ENCODE measurements around the gene CCDC117.
"Not testable (repeated sequence)": the region's sequence is repeated elsewhere in the genome, so short reads cannot be mapped to it uniquely, and the experiment has no call there.

Gene CCDC117

DNA sequence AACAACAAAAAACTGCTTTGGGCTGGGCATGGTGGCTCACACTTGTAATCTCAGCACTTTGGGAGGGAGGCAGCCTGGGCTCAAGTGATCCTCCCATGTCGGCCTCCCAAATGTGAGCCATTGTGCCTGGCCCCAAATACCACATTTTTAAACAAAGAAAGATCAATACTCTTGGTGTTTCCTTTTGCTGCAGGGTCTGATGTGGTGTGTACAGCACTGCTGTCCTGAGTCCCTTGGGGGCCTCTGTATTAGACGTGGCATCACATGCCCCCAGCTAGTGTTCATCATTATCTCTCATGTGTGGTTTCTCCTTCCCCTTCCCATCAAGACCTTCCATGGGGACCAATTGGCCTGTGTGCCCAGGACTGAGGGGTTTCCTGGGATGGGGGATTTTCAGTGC, 48.4 kb downstream of the CCDC117 start:
- H3K27ac ChIP-seq: peak overlapping the region; percentile 96
- no peak for TF ChIP-seq CTCF (conservative IDR thresholded peaks at IDR 0.05)

DNA sequence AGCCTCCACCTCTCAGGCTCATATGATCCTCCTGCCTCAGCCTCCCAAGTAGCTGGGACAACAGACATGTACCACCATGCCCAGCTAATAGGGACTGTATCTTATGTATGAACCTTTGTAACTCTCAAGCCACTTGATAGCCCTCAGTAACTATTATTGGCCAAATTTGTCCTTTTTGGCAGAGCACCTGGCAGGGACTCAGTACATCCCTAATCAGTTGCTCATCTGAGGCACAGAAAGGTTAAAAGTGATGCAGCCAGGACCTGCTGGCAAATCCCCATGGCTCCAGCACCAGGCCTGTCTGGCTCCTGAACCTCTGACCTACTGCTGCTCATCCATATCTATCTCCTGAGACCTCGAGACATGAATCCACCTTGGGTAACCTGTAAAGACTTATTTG, 49.0 kb downstream of the CCDC117 start:
- TF ChIP-seq CTCF (conservative IDR thresholded peaks at IDR 0.05): no peak
- H3K27ac ChIP-seq: peak overlapping the region; percentile 96

DNA sequence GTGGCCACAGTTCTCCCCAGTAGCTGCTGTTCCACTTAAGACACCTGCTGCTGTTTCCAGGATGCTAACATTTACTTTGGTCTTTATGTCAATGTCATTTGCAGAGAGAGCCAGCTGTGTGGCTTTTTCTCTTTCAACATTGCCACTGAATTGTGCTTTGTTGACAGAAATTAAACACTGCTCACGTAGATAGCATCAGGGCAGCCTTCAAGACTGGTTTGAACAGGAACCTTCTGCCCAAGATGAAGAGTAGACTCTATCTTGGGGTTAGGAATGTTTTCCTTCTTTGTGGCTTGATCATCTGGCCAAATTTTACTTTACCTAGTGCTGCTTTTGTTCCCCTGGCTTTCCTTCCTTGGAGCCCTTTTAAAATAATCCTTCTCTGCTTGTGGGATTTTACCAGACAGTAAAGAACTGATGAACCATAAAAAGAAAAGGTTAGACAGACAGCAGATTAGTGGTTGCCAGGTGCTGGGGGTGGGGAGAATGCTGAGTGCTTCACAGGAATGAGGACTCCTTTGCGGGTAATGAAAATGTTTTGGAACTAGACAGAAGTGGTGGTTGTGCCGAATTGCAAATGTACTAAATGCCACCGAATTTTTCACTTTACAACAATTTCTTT, 50.5 kb downstream of the CCDC117 start:
- H3K27ac ChIP-seq: peak overlapping the region; percentile 96
- no peak for TF ChIP-seq CTCF (conservative IDR thresholded peaks at IDR 0.05)

DNA sequence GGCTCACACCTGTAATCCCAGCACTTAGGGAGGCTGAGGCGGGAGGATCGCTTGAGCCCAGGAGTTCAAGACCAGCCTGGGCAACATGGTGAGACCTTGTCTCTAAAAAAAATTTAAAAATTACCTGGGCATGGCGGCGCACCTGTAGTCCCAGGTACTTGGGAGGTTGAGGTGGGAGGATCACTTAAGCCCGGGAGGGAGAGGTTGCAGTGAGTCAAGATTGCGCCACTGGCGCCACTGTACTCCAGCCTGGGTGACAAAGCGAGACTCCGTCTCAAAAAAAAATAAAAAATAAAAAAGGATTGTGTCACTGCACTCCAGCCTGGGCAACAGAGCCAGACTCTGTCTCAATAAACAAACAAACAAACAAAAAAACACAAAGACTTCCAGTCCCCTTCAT, 52.0 kb downstream of the CCDC117 start:
- H3K27ac ChIP-seq: peak overlapping the region; percentile 96

DNA sequence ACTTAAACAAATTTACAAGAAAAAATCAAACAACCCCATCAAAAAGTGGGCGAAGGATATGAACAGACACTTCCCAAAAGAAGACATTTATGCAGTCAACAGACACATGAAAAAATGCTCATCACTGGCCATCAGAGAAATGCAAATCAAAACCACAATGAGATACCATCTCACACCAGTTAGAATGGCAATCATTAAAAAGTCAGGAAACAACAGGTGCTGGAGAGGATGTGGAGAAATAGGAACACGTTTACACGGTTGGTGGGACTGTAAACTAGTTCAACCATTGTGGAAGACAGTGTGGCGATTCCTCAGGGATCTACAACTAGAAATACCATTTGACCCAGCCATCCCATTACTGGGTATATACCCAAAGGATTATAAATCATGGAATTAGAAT, 53.9 kb downstream of the CCDC117 start:
- not testable (repeated sequence) for H3K27ac ChIP-seq

DNA sequence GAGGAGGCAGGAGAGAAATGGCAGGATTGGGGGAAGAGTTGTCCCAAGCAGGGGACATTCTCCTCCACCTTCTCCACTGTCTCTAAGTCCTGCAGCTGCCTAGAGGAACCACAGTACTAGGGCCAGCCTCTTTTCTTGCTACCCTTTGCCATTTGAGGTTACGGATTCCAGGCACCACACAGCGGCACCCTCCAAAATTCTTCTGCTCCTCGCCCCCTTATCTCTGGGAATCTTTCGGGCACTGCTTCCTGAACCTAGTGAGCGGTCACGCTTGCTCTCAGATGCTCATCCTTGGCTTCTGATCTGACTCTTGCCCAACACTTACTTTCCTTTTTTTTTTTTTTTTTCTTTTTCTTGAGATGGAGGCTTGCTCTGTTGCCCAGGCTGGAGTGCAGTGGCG, 54.4 kb downstream of the CCDC117 start:
- no peak overlapping the region for H3K27ac ChIP-seq
- TF ChIP-seq CTCF (conservative IDR thresholded peaks at IDR 0.05): no peak

- H3K27ac ChIP-seq: peak overlapping the region; percentile 23; the same call in 1 of the 2 replicates
- peak; percentile 97 for TF ChIP-seq CTCF (conservative IDR thresholded peaks at IDR 0.05)
These were observed 57.1 kb downstream of the CCDC117 start for GRCh38 chr22:28829358-28830181.

GRCh38 chr22:28830441-28830840, 57.9 kb downstream of the CCDC117 start:
- TF ChIP-seq CTCF (conservative IDR thresholded peaks at IDR 0.05): no peak
- no peak overlapping the region for H3K27ac ChIP-seq
